AG10803 (cell line): ENCODE data around the gene EEFSEC.

Experiments
- DNase-seq: peaks from one replicate; pipeline ENCODE4 v3.0.0; 2010; ENCODE audit warnings: low read depth
- H3K4me3 ChIP-seq: 2 replicates; pipeline ENCODE4 v1.5.1; 2011; ENCODE audit warnings: mild to moderate bottlenecking, low read length, control low read depth
- CTCF ChIP-seq: conservative IDR thresholded peaks from 2 replicates; pipeline ENCODE4 v1.5.1; 2011; ENCODE audit warnings: mild to moderate bottlenecking, low read length, control low read depth, inconsistent platforms

The EEFSEC gene

GRCh38 chr3:128266453-128266852 lies 113.2 kb downstream of the EEFSEC start:
- no peak for DNase-seq
- no peak for TF ChIP-seq CTCF
- no peak overlapping the region for H3K4me3 ChIP-seq

DNA sequence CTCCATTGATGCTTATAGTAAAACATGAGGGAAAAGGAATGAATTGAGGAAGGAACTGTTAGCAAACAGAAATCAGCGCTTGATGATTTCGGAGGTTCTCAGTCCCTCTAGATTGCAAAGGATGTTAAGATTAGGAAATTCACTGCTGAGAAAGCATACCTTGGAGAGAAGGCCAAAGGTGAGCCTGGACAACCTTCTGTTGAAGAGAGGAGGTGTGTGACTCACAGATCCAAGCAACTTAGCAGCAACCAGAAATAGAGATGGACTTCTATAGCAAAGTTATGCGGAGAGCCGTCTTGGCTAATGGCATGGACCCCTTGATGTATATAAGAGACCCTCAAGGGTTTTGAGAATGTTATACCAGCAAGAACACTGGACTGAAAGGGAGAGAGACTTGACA lies 114.3 kb downstream of the EEFSEC start:
- no peak overlapping the region for H3K4me3 ChIP-seq
- DNase-seq, result no peak
- TF ChIP-seq CTCF, result no peak

- H3K4me3 ChIP-seq, result no peak overlapping the region
- TF ChIP-seq CTCF, result no peak
- no peak for DNase-seq
Observed at GRCh38 chr3:128269006-128269775, 115.9 kb downstream of the EEFSEC start.

- no peak overlapping the region for H3K4me3 ChIP-seq
- TF ChIP-seq CTCF, result no peak
- DNase-seq, result no peak
Observed at GRCh38 chr3:128269796-128270195, 116.5 kb downstream of the EEFSEC start.

DNA sequence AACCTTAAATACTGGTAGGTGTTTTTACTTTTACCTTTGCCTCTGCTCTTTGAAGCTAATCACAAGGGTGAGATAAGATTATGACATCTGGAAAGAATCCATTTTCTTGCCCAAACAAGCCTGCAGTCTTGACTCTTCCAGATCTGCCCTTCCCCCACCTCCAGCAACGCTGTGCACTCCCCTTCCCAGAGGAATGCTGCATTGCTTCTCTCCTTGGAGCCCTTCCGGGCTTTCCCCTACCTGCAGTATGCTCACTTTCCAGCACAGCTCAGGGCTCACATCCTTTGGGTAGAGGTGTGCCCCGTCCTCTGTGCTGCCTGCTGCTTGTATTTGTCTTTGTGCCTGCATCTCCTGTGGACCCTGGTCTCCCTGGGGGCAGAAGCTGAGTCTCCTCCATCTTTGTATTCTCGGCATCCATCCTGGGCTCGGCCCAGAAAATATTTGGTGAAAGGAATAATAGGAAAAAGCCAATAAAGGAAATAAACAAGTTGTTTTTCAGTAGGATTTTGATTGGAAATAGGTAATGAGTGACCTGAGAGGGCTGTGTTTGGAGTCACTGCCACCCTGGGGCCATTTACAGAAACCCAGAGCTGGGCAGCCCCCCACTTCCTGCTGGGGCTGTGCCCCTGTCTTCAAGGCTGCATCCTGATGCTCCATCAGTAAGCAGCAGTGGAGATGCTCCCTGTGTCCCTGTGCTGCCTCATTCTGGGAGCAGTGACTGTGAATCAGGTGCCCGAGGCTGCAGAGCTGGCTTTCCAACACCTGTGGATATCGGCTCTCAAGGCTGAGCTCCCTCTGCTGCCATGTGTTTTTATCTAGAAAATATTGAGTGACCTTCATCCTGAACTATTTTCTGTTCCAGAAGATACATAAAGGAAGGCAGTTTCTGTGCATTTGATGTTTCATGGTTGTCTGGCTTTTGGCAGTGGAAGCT lies 117.5 kb downstream of the EEFSEC start:
- no peak overlapping the region for H3K4me3 ChIP-seq
- DNase-seq, result no peak
- TF ChIP-seq CTCF, result no peak

DNA sequence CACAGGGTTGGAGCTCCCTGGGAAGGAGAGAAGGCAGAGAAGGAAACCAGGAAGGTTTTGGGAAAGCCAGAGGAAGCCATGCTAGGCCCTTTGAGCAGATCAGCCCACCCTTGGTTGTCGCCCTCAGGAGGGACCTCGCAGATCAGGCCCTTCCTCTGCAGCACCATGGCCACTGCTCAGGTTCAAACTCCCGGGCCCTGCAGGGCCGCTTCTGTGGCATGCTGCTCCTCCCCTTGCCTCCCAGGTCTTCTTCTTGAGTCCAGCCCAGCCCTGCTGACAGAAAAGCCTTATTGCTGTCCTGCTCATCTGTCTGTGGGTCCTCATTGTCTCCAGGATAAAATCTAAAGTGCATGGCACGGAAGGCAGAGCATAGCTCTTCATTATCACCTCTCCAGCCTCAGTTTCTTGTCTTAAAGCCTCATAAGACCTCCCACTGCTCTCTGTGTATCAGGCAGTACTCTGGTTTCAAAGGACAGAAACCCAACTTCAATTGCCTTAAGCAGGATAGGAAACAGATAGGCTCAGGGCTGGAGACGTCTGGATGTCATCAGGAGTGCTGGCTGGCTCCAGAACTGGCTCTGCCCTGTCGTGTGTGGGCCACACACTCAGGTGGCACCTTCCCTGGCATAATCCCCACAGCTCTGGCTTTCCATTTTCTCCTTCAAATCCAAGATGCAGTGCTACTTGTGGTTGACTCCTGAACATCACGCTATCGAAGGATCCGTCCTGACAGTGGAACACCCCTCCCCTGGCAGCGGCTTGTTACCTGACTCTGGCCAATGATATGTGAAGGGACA lies 118.5 kb downstream of the EEFSEC start:
- no peak for TF ChIP-seq CTCF
- no peak overlapping the region for H3K4me3 ChIP-seq
- DNase-seq, result no peak
